B cell (primary cell): ENCODE data around the gene TAC3. TPM values are rescaled to one million over a fixed set of nuclear protein-coding genes. Genes with fewer than 3 reads are reported as not detected.

Experiments used
- ATAC-seq: fragments of 200-7000 bp; cut with Tn5 transposase; one replicate; pipeline ENCODE4 v1.10.0; 2021; ENCODE audit warnings: low read depth, mild to moderate bottlenecking, moderate number of reproducible peaks, moderate library complexity
- CTCF ChIA-PET: fragments of 350-600 bp; sonication (Branson Sonifier 250); formaldehyde crosslinking; loops from one replicate; lab custom pipeline; 2021; ENCODE audit warnings: antibody characterized with exemption, inconsistent platforms; lab: Charles Lee
- POLR2A ChIA-PET: fragments of 350-600 bp; sonication (Branson Sonifier 250); formaldehyde crosslinking; loops from one replicate; lab custom pipeline; 2021; ENCODE audit warnings: antibody characterized with exemption; lab: Charles Lee
- DNase-seq: peaks from one replicate; pipeline ENCODE4 v3.0.0; 2013
- H2AFZ ChIP-seq: 2 replicates; pipeline ENCODE4 v1.6.1; 2012; ENCODE audit warnings: mild to moderate bottlenecking, low read depth, low read length; ENCODE audit not compliant: insufficient read depth, poor library complexity, severe bottlenecking
- H3K27ac ChIP-seq, 2 donors: 1 replicate in 1 of 2; 2 replicates in 1 of 2; pipeline ENCODE4 v1.5.1; 2012 to 2013; ENCODE audit warnings: low read length in 2 of 2, mild to moderate bottlenecking in 2 of 2, moderate library complexity in 1 of 2
- H3K27me3 ChIP-seq, 4 experiments: fragments of 200-600 bp in 1 of 4; sonication (generic) in 1 of 4; replicated peaks in 1 of 4; 1 replicate in 2 of 4; 2 replicates in 2 of 4; pipeline versions ENCODE4 v1.6.1 to v1.7.0; 2013 to 2016; ENCODE audit warnings: low read length in 3 of 4, mild to moderate bottlenecking in 2 of 4, mixed read lengths in 1 of 4, moderate library complexity in 1 of 4; ENCODE audit not compliant: insufficient read depth in 4 of 4, control insufficient read depth in 3 of 4; ENCODE audit errors: control extremely low read depth in 1 of 4
- H3K36me3 ChIP-seq, 2 experiments: replicated peaks in 1 of 2; 1 replicate in 1 of 2; 2 replicates in 1 of 2; pipeline versions ENCODE4 v1.6.1 to v1.7.1; 2013; ENCODE audit warnings: low read length in 1 of 2; ENCODE audit not compliant: insufficient read depth in 2 of 2, control insufficient read depth in 1 of 2; ENCODE audit errors: control extremely low read depth in 1 of 2, extremely low read depth in 1 of 2
- H3K4me1 ChIP-seq, 2 donors: fragments of 200-600 bp in 1 of 2; sonication (generic) in 1 of 2; 1 replicate in 1 of 2; 2 replicates in 1 of 2; pipeline versions ENCODE4 v1.5.1 to v1.6.1; 2013 to 2017; ENCODE audit warnings: low read length in 2 of 2; ENCODE audit not compliant: control insufficient read depth in 2 of 2, insufficient read depth in 2 of 2
- H3K4me2 ChIP-seq: replicated peaks from 2 replicates; pipeline ENCODE3; 2012; ENCODE audit warnings: mild to moderate bottlenecking, low read depth, low read length; ENCODE audit not compliant: poor library complexity, severe bottlenecking
- H3K4me3 ChIP-seq, 5 experiments: fragments of 200-600 bp in 1 of 5; sonication (generic) in 1 of 5; 1 replicate in 3 of 5; 2 replicates in 2 of 5; pipeline versions ENCODE4 v1.5.1 to v1.7.0; 2011 to 2016; ENCODE audit warnings: low read length in 4 of 5, mild to moderate bottlenecking in 4 of 5, low read depth in 2 of 5, control low read depth in 1 of 5, moderate library complexity in 1 of 5; ENCODE audit not compliant: insufficient read depth in 1 of 5; ENCODE audit errors: control extremely low read depth in 1 of 5, extremely low read depth in 1 of 5
- H3K79me2 ChIP-seq: fragments of 200-600 bp; sonication (generic); one replicate; pipeline ENCODE4 v1.6.0; 2016; ENCODE audit warnings: low read length; ENCODE audit not compliant: control insufficient read depth, insufficient read depth
- H3K9ac ChIP-seq: fragments of 200-600 bp; sonication (generic); 2 replicates; pipeline ENCODE4 v1.6.1; 2017; ENCODE audit warnings: mild to moderate bottlenecking, low read length, moderate library complexity
- H3K9me3 ChIP-seq, 3 donors: one replicate each; pipeline versions ENCODE4 v1.6.1 to v1.7.1; 2013; ENCODE audit warnings: low read length in 2 of 3; ENCODE audit not compliant: control insufficient read depth in 2 of 3, insufficient read depth in 1 of 3; ENCODE audit errors: control extremely low read depth in 1 of 3
- H4K20me1 ChIP-seq: 2 replicates; pipeline ENCODE4 v1.6.0; 2012; ENCODE audit warnings: mild to moderate bottlenecking, low read length; ENCODE audit not compliant: insufficient read depth, control insufficient read depth, poor library complexity, severe bottlenecking
- H3K27ac Mint-ChIP-seq: one replicate; pipeline ENCODE4 v1.8.0; 2021; ENCODE audit warnings: mixed read lengths
- H3K27me3 Mint-ChIP-seq: one replicate; pipeline ENCODE4 v1.8.0; 2021; ENCODE audit warnings: mixed read lengths
- H3K4me1 Mint-ChIP-seq: one replicate; pipeline ENCODE4 v1.8.0; 2021; ENCODE audit warnings: mixed read lengths
- H3K4me3 Mint-ChIP-seq: one replicate; pipeline ENCODE4 v1.8.0; 2021; ENCODE audit warnings: mixed read lengths
- H3K9me3 Mint-ChIP-seq: one replicate; pipeline ENCODE4 v1.8.0; 2022; ENCODE audit warnings: mixed read lengths; ENCODE audit not compliant: insufficient read depth
- CTCF ChIP-seq: fragments of 200-600 bp; IDR thresholded peaks from one replicate; pipeline ENCODE4 v1.8.0; 2022; ENCODE audit warnings: antibody characterized with exemption, mild to moderate bottlenecking
- EZH2 ChIP-seq: IDR thresholded peaks from 2 replicates; pipeline ENCODE4 v1.6.1; 2012; ENCODE audit warnings: borderline replicate concordance, low read depth, mild to moderate bottlenecking, moderate library complexity, low read length; ENCODE audit not compliant: insufficient read depth, poor library complexity, severe bottlenecking
- WGBS: methylation state at CpG from one replicate; pipeline ENCODE4 v1.1.5; 2013; ENCODE audit warnings: missing lambda C conversion rate; ENCODE audit not compliant: insufficient coverage; 5-methylcytosine and 5-hydroxymethylcytosine counted together
- intact Hi-C: fragments of 100-400 bp; cut with micrococcal nuclease; formaldehyde crosslinking; loops from one replicate; pipeline ENCODE4 v1.10.0; 2022
- polyA plus RNA-seq: library from polyadenylated mRNA; depleted of rRNA; stranded (reverse); fragments of >200 nt; gene quantifications from 2 replicates; pipeline ENCODE4 v1.2.3, GENCODE V29; 2012
- total RNA-seq, 2 donors: library from RNA; stranded (reverse); fragments of 120-200 nt in 1 of 2; gene quantifications; 1 replicate in 1 of 2; 2 replicates in 1 of 2; pipeline versions ENCODE4 v1.2.3 to v1.2.4, GENCODE V29; 2013 to 2022

The TAC3 gene
- total and polyA plus RNA-seq, 2 donors (not counting 1 experiment from before 2014, with no cell fraction given) = 0.24 TPM; not detected in 1

DNA sequence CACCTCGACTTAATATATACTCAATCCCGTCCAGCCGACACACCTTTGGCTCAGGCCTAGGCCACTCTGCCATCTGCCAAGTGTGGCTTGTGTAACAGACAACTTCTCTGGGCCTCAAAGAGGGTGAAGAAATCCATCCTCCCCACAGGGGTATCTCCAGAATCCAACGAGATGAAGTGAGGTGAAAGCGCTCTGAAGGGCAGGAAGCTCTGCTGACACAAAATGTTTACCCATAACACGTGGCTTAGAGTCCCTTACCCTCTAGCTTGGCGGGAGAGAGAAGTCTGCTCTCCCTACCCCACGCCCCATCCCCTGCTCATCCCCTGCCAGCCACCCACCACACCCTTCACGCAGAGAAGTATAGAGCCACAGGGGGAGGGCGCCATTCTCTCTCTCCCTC, 23.0 kb downstream of the TAC3 start:
- ChIA-PET CTCF (interaction anchor here (1.2 to 1.3 kb wide), 2 partner anchors 10 to 240 kb away, joined by 3 read pairs; no protein-coding TSS in a partner anchor), POLR2A (no interaction called here)
- no peak for TF ChIP-seq CTCF
- TF ChIP-seq EZH2 = no peak

GRCh38 chr12:56991319-56992246, 24.7 kb downstream of the TAC3 start:
- peaks cover 0 to 8% (median 2%) of the 10 kb centered on the region in 4 experiments for H3K27me3 ChIP-seq
- no peak for DNase-seq
- H3K4me1 ChIP-seq = peaks cover 0 to 8% of the 10 kb centered on the region in 2 donors
- intact Hi-C loops = no loop called here
- H3K27ac ChIP-seq = no peak overlapping the region
- H3K4me3 ChIP-seq = no peak overlapping the region
- H3K27me3 Mint-ChIP-seq = no peaks in the 10 kb centered on the region
- no peak overlapping the region for H2AFZ ChIP-seq
- no peaks in the 10 kb centered on the region for H3K9me3 Mint-ChIP-seq
- H3K4me3 Mint-ChIP-seq = no peak overlapping the region
- WGBS = 42% methylated on average over 7 of the region's 8 CpGs
- TF ChIP-seq CTCF = no peak
- no peak for TF ChIP-seq EZH2
- no peak overlapping the region for H3K27ac Mint-ChIP-seq
- ChIA-PET CTCF (interaction anchor here (1.6 kb wide), 1 partner anchor 233 kb away, joined by 4 read pairs; no protein-coding TSS in a partner anchor), POLR2A (no interaction called here)
- no peak overlapping the region for H3K9ac ChIP-seq
- no peak overlapping the region for H3K4me2 ChIP-seq
- peaks cover 0 to 6% of the 10 kb centered on the region in 2 experiments for H3K36me3 ChIP-seq
- H3K4me1 Mint-ChIP-seq = peaks cover 4% of the 10 kb centered on the region
- H3K9me3 ChIP-seq = no peaks in the 10 kb centered on the region
- no peaks in the 10 kb centered on the region for H4K20me1 ChIP-seq
- H3K79me2 ChIP-seq = no peaks in the 10 kb centered on the region
- no peak for ATAC-seq

More for the DNA sequence above, 23.0 kb downstream of the TAC3 start:
- no peak overlapping the region for H3K27ac ChIP-seq
- H3K27me3 ChIP-seq = no peaks in the 10 kb centered on the region
- Mint-ChIP-seq H3K4me3 (no peak overlapping the region), H3K9me3 (no peaks in the 10 kb centered on the region), H3K27me3 (no peaks in the 10 kb centered on the region), H3K4me1 (peaks cover 4% of the 10 kb centered on the region), H3K27ac (no peak overlapping the region)
- peaks cover 10% of the 10 kb centered on the region for H3K79me2 ChIP-seq
- peaks cover 0 to under 1% of the 10 kb centered on the region in 2 donors for H3K4me1 ChIP-seq
- no peak for DNase-seq
- no peak overlapping the region for H3K9ac ChIP-seq
- H2AFZ ChIP-seq = no peak overlapping the region
- intact Hi-C loops = no loop called here
- H4K20me1 ChIP-seq = no peaks in the 10 kb centered on the region
- no peak overlapping the region for H3K4me3 ChIP-seq
- peaks cover 0 to 15% of the 10 kb centered on the region in 2 experiments for H3K36me3 ChIP-seq
- no peak for ATAC-seq
- no peak overlapping the region for H3K4me2 ChIP-seq
- no peaks in the 10 kb centered on the region for H3K9me3 ChIP-seq
- 86% methylated on average over 6 of the region's 10 CpGs for WGBS
